HCT116 (cell line): ENCODE results near the gene ERC2. TPM values are rescaled to one million over a fixed set of nuclear protein-coding genes. Genes with fewer than 3 reads are reported as not detected.

Experiments
- ATAC-seq: fragments of 200-7000 bp; cut with Tn5 transposase; 2 replicates; pipeline ENCODE4 v1.9.1; 2020; ENCODE audit warnings: mild to moderate bottlenecking, moderate library complexity
- BruUV-seq: library from RNA; stranded (reverse); fragments of 400-500 nt; replicated peaks from 2 replicates; lab custom pipeline; 2021; lab: Mats Ljungman, UMichigan
- CTCF ChIA-PET: fragments of 300-600 bp; sonication (Branson Sonifier 250); formaldehyde crosslinking; loops from one replicate; lab custom pipeline; 2021; ENCODE audit warnings: antibody characterized with exemption; lab: Charles Lee
- POLR2A ChIA-PET: fragments of 300-600, 350-600 bp; sonication (Branson Sonifier 250); formaldehyde crosslinking; loops from one replicate; lab custom pipeline; 2021; ENCODE audit warnings: antibody characterized with exemption; lab: Charles Lee
- RAD21 ChIA-PET, 2 experiments: fragments of 300-600 bp; sonication (Branson Sonifier 250); formaldehyde crosslinking; loops; one replicate each; lab custom pipeline; 2023; ENCODE audit warnings: low total read pairs in 2 of 2; ENCODE audit not compliant: uncharacterized antibody in 2 of 2, unreplicated experiment in 2 of 2, low non-redundant PET in 1 of 2; lab: Charles Lee
- DNase-seq: peaks from one replicate; pipeline ENCODE4 v3.0.0-alpha.2; 2010; ENCODE audit warnings: low read depth, low spot score
- H2AFZ ChIP-seq: fragments of 200-600 bp; shearing (Covaris generic), sonication (generic); 2 replicates; pipeline ENCODE4 v1.6.1; 2017; ENCODE audit warnings: low read depth, mixed run types, mixed read lengths, antibody characterized with exemption, low read length; ENCODE audit not compliant: poor library complexity, severe bottlenecking
- H3K27ac ChIP-seq: 2 replicates; pipeline ENCODE4 v1.5.1; 2012; ENCODE audit warnings: low read depth, low read length
- H3K27me3 ChIP-seq: fragments of 200-600 bp; sonication (generic); 2 replicates; pipeline ENCODE4 v1.6.1; 2016; ENCODE audit warnings: mixed run types, low read length, mixed read lengths; ENCODE audit not compliant: insufficient read depth
- H3K36me3 ChIP-seq, 2 experiments: fragments of 200-500 bp in 1 of 2; fragments of 200-600 bp in 1 of 2; sonication (Bioruptor generic) in 1 of 2; sonication (generic) in 1 of 2; 2 replicates each; pipeline versions ENCODE4 v1.5.1 to v1.6.1; 2014 to 2016; ENCODE audit warnings: low read length in 2 of 2, inconsistent platforms in 1 of 2, mixed read lengths in 1 of 2, mixed run types in 1 of 2; ENCODE audit not compliant: insufficient read depth in 2 of 2, control insufficient read depth in 1 of 2
- H3K4me1 ChIP-seq, 2 experiments: fragments of 200-600 bp in 1 of 2; sonication (generic) in 1 of 2; 2 replicates each; pipeline versions ENCODE4 v1.5.1 to v1.6.1; 2012 to 2017; ENCODE audit warnings: low read length in 2 of 2, inconsistent platforms in 1 of 2, mild to moderate bottlenecking in 1 of 2, mixed read lengths in 1 of 2, mixed run types in 1 of 2, moderate library complexity in 1 of 2; ENCODE audit not compliant: insufficient read depth in 2 of 2, control insufficient read depth in 1 of 2
- H3K4me2 ChIP-seq: fragments of 200-600 bp; sonication (generic); 2 replicates; pipeline ENCODE4 v1.6.1; 2017; ENCODE audit warnings: mixed run types, low read length, mixed read lengths
- H3K4me3 ChIP-seq, 2 experiments: fragments of 200-600 bp in 1 of 2; sonication (generic) in 1 of 2; replicated peaks in 1 of 2; 2 replicates each; pipeline ENCODE4 v1.5.1; 2011 to 2016; ENCODE audit warnings: low read length in 2 of 2, control low read depth in 1 of 2, low read depth in 1 of 2, mild to moderate bottlenecking in 1 of 2, mixed read lengths in 1 of 2, mixed run types in 1 of 2
- H3K79me2 ChIP-seq: fragments of 200-600 bp; sonication (generic); 2 replicates; pipeline ENCODE4 v1.6.1; 2017; ENCODE audit warnings: mild to moderate bottlenecking, mixed run types, low read length, moderate library complexity, mixed read lengths; ENCODE audit not compliant: insufficient read depth
- H3K9ac ChIP-seq: fragments of 200-600 bp; sonication (generic); 2 replicates; pipeline ENCODE4 v1.6.1; 2016; ENCODE audit warnings: low read length, mixed read lengths
- H3K9me2 ChIP-seq: fragments of 200-600 bp; sonication (generic), shearing (Covaris generic); 2 replicates; pipeline ENCODE4 v1.6.1; 2017; ENCODE audit warnings: mixed run types, mild to moderate bottlenecking, moderate library complexity; ENCODE audit not compliant: insufficient read depth
- H3K9me3 ChIP-seq, 2 experiments: fragments of 200-500 bp in 1 of 2; fragments of 200-600 bp in 1 of 2; sonication (Bioruptor generic) in 1 of 2; sonication (generic) in 1 of 2; 2 replicates each; pipeline ENCODE4 v1.6.1; 2014 to 2017; ENCODE audit warnings: low read length in 2 of 2, mixed read lengths in 2 of 2, inconsistent platforms in 1 of 2, low read depth in 1 of 2, mild to moderate bottlenecking in 1 of 2, mixed run types in 1 of 2, moderate library complexity in 1 of 2; ENCODE audit not compliant: control insufficient read depth in 1 of 2, insufficient read depth in 1 of 2
- H4K20me1 ChIP-seq: fragments of 200-600 bp; sonication (generic), shearing (Covaris generic); 2 replicates; pipeline ENCODE4 v1.6.1; 2017; ENCODE audit warnings: mixed run types, mild to moderate bottlenecking, moderate library complexity; ENCODE audit not compliant: insufficient read depth
- ATF3 ChIP-seq: IDR thresholded peaks from 2 replicates; pipeline ENCODE4 v1.6.1; 2012
- CBX3 ChIP-seq: IDR thresholded peaks from 2 replicates; pipeline ENCODE4 v1.6.1; 2012; ENCODE audit warnings: low read depth
- CEBPB ChIP-seq: IDR thresholded peaks from 2 replicates; pipeline ENCODE4 v1.6.1; 2012; ENCODE audit warnings: low read depth
- EGR1 ChIP-seq: IDR thresholded peaks from 2 replicates; pipeline ENCODE4 v1.6.1; 2012; ENCODE audit warnings: low read depth
- ELF1 ChIP-seq: IDR thresholded peaks from 2 replicates; pipeline ENCODE4 v1.6.1; 2012; ENCODE audit warnings: low read depth, borderline replicate concordance
- EZH2 ChIP-seq: fragments of 200-600 bp; sonication (generic); IDR thresholded peaks from 2 replicates; pipeline ENCODE4 v1.6.1; 2017; ENCODE audit warnings: antibody characterized with exemption, mixed run types
- EZH2phosphoT487 ChIP-seq: fragments of 200-600 bp; IDR thresholded peaks from 2 replicates; pipeline ENCODE4 v1.6.1; 2018; ENCODE audit warnings: antibody characterized with exemption, borderline replicate concordance
- FOSL1 ChIP-seq: IDR thresholded peaks from 2 replicates; pipeline ENCODE4 v1.6.1; 2012; ENCODE audit warnings: low read depth
- JUND ChIP-seq: IDR thresholded peaks from 2 replicates; pipeline ENCODE4 v1.6.1; 2012
- MAX ChIP-seq: IDR thresholded peaks from 2 replicates; pipeline ENCODE4 v1.6.1; 2012
- POLR2A ChIP-seq: IDR thresholded peaks from 2 replicates; pipeline ENCODE4 v1.7.0; 2011; ENCODE audit warnings: borderline replicate concordance; ENCODE audit not compliant: insufficient read depth, insufficient read length; ENCODE audit errors: extremely low read depth
- POLR2AphosphoS5 ChIP-seq: IDR thresholded peaks from 2 replicates; pipeline ENCODE4 v1.6.1; 2011; ENCODE audit warnings: mild to moderate bottlenecking, low read depth, low read length, moderate library complexity
- RAD21 ChIP-seq: IDR thresholded peaks from 2 replicates; pipeline ENCODE4 v1.6.1; 2012; ENCODE audit warnings: low read depth, mild to moderate bottlenecking
- SP1 ChIP-seq: IDR thresholded peaks from 2 replicates; pipeline ENCODE4 v1.6.1; 2012; ENCODE audit warnings: low read depth
- TCF7L2 ChIP-seq: IDR thresholded peaks from 2 replicates; pipeline ENCODE4 v1.7.0; 2011; ENCODE audit warnings: borderline replicate concordance, inconsistent platforms; ENCODE audit not compliant: insufficient read depth, insufficient read length; ENCODE audit errors: extremely low read depth
- YY1 ChIP-seq: IDR thresholded peaks from 2 replicates; pipeline ENCODE4 v1.6.1; 2011; ENCODE audit warnings: low read length, low read depth, moderate library complexity, mild to moderate bottlenecking; ENCODE audit not compliant: insufficient replicate concordance; ENCODE audit errors: extremely low read depth
- ZFX ChIP-seq: fragments of 450-650 bp; IDR thresholded peaks from 2 replicates; pipeline ENCODE4 v1.6.1; 2017
- ZNF274 ChIP-seq: fragments of 200-500 bp; sonication (Bioruptor generic); IDR thresholded peaks from 2 replicates; pipeline ENCODE4 v1.6.1; 2014; ENCODE audit warnings: mild to moderate bottlenecking, low read depth, low read length, inconsistent platforms
- intact Hi-C: fragments of 100-400 bp; cut with micrococcal nuclease; formaldehyde crosslinking; loops from 2 replicates; pipeline ENCODE4 v1.10.0; 2022
- total RNA-seq: library from RNA; stranded (reverse); gene quantifications from one replicate; pipeline ENCODE4 v1.2.1, GENCODE V29; 2021; ENCODE audit not compliant: unreplicated experiment
- TF ChIP-seq, protein P1 (sequence below): IDR thresholded peaks from 2 replicates; pipeline ENCODE4 v1.6.1; 2011; ENCODE audit warnings: mild to moderate bottlenecking, low read length, moderate library complexity; ENCODE audit not compliant: insufficient replicate concordance; ENCODE audit errors: extremely low read depth
- TF ChIP-seq, protein P2 (sequence below): IDR thresholded peaks from 2 replicates; pipeline ENCODE4 v1.6.1; 2012; ENCODE audit warnings: low read depth

ERC2 gene
- total RNA-seq, 1 experiment from 2014 or later = not detected

GRCh38 chr3:56365905-56366640 lies 102.2 kb downstream of the ERC2 start:
- no peak overlapping the region for H2AFZ ChIP-seq
- no TSS peak for BruUV-seq
- H3K9me2 ChIP-seq = no peaks in the 10 kb centered on the region
- CTCF ChIA-PET = no interaction called here
- no peak overlapping the region for H3K4me2 ChIP-seq
- TF ChIP-seq FOSL1 = no peak
- TF ChIP-seq, protein P1, sequence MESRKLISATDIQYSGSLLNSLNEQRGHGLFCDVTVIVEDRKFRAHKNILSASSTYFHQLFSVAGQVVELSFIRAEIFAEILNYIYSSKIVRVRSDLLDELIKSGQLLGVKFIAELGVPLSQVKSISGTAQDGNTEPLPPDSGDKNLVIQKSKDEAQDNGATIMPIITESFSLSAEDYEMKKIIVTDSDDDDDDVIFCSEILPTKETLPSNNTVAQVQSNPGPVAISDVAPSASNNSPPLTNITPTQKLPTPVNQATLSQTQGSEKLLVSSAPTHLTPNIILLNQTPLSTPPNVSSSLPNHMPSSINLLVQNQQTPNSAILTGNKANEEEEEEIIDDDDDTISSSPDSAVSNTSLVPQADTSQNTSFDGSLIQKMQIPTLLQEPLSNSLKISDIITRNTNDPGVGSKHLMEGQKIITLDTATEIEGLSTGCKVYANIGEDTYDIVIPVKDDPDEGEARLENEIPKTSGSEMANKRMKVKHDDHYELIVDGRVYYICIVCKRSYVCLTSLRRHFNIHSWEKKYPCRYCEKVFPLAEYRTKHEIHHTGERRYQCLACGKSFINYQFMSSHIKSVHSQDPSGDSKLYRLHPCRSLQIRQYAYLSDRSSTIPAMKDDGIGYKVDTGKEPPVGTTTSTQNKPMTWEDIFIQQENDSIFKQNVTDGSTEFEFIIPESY = no peak
- TF ChIP-seq EZH2 = no peak
- TF ChIP-seq YY1 = no peak
- no peak for TF ChIP-seq TCF7L2
- TF ChIP-seq EZH2phosphoT487 = no peak
- no peak for TF ChIP-seq EGR1
- TF ChIP-seq SP1 = no peak
- no peak for TF ChIP-seq CEBPB
- TF ChIP-seq ZNF274 = no peak
- no peak for TF ChIP-seq RAD21
- TF ChIP-seq ATF3 = no peak
- TF ChIP-seq, protein P2, sequence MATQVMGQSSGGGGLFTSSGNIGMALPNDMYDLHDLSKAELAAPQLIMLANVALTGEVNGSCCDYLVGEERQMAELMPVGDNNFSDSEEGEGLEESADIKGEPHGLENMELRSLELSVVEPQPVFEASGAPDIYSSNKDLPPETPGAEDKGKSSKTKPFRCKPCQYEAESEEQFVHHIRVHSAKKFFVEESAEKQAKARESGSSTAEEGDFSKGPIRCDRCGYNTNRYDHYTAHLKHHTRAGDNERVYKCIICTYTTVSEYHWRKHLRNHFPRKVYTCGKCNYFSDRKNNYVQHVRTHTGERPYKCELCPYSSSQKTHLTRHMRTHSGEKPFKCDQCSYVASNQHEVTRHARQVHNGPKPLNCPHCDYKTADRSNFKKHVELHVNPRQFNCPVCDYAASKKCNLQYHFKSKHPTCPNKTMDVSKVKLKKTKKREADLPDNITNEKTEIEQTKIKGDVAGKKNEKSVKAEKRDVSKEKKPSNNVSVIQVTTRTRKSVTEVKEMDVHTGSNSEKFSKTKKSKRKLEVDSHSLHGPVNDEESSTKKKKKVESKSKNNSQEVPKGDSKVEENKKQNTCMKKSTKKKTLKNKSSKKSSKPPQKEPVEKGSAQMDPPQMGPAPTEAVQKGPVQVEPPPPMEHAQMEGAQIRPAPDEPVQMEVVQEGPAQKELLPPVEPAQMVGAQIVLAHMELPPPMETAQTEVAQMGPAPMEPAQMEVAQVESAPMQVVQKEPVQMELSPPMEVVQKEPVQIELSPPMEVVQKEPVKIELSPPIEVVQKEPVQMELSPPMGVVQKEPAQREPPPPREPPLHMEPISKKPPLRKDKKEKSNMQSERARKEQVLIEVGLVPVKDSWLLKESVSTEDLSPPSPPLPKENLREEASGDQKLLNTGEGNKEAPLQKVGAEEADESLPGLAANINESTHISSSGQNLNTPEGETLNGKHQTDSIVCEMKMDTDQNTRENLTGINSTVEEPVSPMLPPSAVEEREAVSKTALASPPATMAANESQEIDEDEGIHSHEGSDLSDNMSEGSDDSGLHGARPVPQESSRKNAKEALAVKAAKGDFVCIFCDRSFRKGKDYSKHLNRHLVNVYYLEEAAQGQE = no peak
- no peak for TF ChIP-seq MAX
- TF ChIP-seq ZFX = no peak
- TF ChIP-seq JUND = no peak
- no peak for TF ChIP-seq POLR2A
- TF ChIP-seq POLR2AphosphoS5 = no peak
- TF ChIP-seq CBX3 = no peak
- TF ChIP-seq ELF1 = no peak
- TF ChIP-seq, all 23 proteins: peak for 0
- ChIA-PET RAD21 (no interaction called here), POLR2A (no interaction called here)
- ATAC-seq (no peak), DNase-seq (no peak)
- no peaks in the 10 kb centered on the region for H4K20me1 ChIP-seq
- no peak overlapping the region for H3K4me3 ChIP-seq
- H3K36me3 ChIP-seq = no peaks in the 10 kb centered on the region
- H3K9ac ChIP-seq = no peak overlapping the region
- intact Hi-C loops = no loop called here
- peaks cover 41% of the 10 kb centered on the region for H3K27me3 ChIP-seq
- H3K9me3 ChIP-seq = no peaks in the 10 kb centered on the region
- no peaks in the 10 kb centered on the region for H3K79me2 ChIP-seq
- no peaks in the 10 kb centered on the region for H3K4me1 ChIP-seq
- H3K27ac ChIP-seq = no peak overlapping the region
